SK-N-SH (cell line): Measurements from ENCODE around the gene EPHX1.

ENCODE experiments used
- CTCF ChIP-seq: fragments of 200-600 bp; sonication (generic); IDR thresholded peaks from 2 replicates; pipeline ENCODE4 v1.6.1; 2017; ENCODE audit warnings: antibody characterized with exemption, mild to moderate bottlenecking, moderate library complexity
- EZH2phosphoT487 ChIP-seq: fragments of 200-600 bp; sonication (generic); IDR thresholded peaks from 2 replicates; pipeline ENCODE4 v1.6.1; 2017; ENCODE audit warnings: low read depth, mixed run types, mild to moderate bottlenecking, antibody characterized with exemption, moderate library complexity, borderline replicate concordance
- JUND ChIP-seq: IDR thresholded peaks from 2 replicates; pipeline ENCODE4 v1.4.0; 2012

- TF ChIP-seq CTCF (no peak), JUND (no peak), EZH2phosphoT487 (no peak)
These were observed 9.6 kb downstream of the EPHX1 start for GRCh38 chr1:225819346-225820192.
